Activated CD8-positive, alpha-beta T cell treated with anti-CD3 and anti-CD28 coated beads for 36 hours (primary cell): Measurements from ENCODE around the gene LPXN. TPM values are rescaled to one million over a fixed set of nuclear protein-coding genes. Genes with fewer than 3 reads are reported as not detected.
A peak's percentile ranks its signal among the peaks of the same experiment; 100 is the strongest.

Source experiments
- ATAC-seq: fragments of 200-7000 bp; cut with Tn5 transposase; one replicate; pipeline ENCODE4 v1.10.0; 2021; ENCODE audit warnings: mild to moderate bottlenecking, moderate library complexity
- CTCF ChIA-PET: fragments of 350-600 bp; sonication (Branson Sonifier 250); formaldehyde crosslinking; loops from one replicate; lab custom pipeline; 2021; ENCODE audit warnings: antibody characterized with exemption; lab: Charles Lee
- POLR2A ChIA-PET: fragments of 350-600 bp; sonication (Branson Sonifier 250); formaldehyde crosslinking; loops from one replicate; lab custom pipeline; 2021; ENCODE audit warnings: antibody characterized with exemption; lab: Charles Lee
- DNase-seq: peaks from one replicate; pipeline ENCODE4 v3.0.0-alpha.2; 2020
- H3K27ac Mint-ChIP-seq: one replicate; pipeline ENCODE4 v1.8.0; 2021; ENCODE audit warnings: mild to moderate bottlenecking, mixed read lengths
- H3K27me3 Mint-ChIP-seq: one replicate; pipeline ENCODE4 v1.8.0; 2021; ENCODE audit warnings: mixed read lengths
- H3K36me3 Mint-ChIP-seq: one replicate; pipeline ENCODE4 v1.8.0; 2021; ENCODE audit warnings: low read depth, mixed read lengths
- H3K4me1 Mint-ChIP-seq: one replicate; pipeline ENCODE4 v1.8.0; 2021; ENCODE audit warnings: low read depth, mixed read lengths
- H3K4me3 Mint-ChIP-seq: one replicate; pipeline ENCODE4 v1.8.0; 2021; ENCODE audit warnings: mild to moderate bottlenecking, moderate library complexity, mixed read lengths
- H3K9me3 Mint-ChIP-seq: one replicate; pipeline ENCODE4 v1.8.0; 2021; ENCODE audit warnings: mixed read lengths
- CTCF ChIP-seq: fragments of 200-600 bp; IDR thresholded peaks from one replicate; pipeline ENCODE4 v1.8.0; 2022; ENCODE audit warnings: antibody characterized with exemption, mild to moderate bottlenecking
- intact Hi-C: fragments of 100-400 bp; cut with micrococcal nuclease; formaldehyde crosslinking; loops from one replicate; pipeline ENCODE4 v1.10.0; 2022
- total RNA-seq, 2 experiments: library from RNA; stranded (reverse); gene quantifications; one replicate each; pipeline ENCODE4 v1.2.3, GENCODE V29; 2021

Gene LPXN
- total RNA-seq, 2 experiments from 2014 or later = 139 TPM

GRCh38 chr11:58617976-58618557 is 42.4 kb upstream of the LPXN start:
- peak; percentile 15 for DNase-seq
- Mint-ChIP-seq H3K4me1 (peaks cover 32% of the 10 kb centered on the region), H3K4me3 (no peak overlapping the region), H3K36me3 (peaks cover 71% of the 10 kb centered on the region), H3K27ac (peak overlapping the region; percentile 27), H3K27me3 (no peaks in the 10 kb centered on the region), H3K9me3 (no peaks in the 10 kb centered on the region)
- ChIA-PET POLR2A (interaction anchor here (1.1 to 1.3 kb wide), 2 partner anchors 10 to 44 kb away, joined by 3 read pairs; no protein-coding TSS in a partner anchor), CTCF (interaction anchor here (0.6 to 2.7 kb wide), 11 partner anchors 10 to 99 kb away, joined by 3 to 13 read pairs (median 3); no protein-coding TSS in a partner anchor)
- peak; percentile 67 for ATAC-seq
- TF ChIP-seq CTCF = peak; percentile 17
- intact Hi-C loops = no loop called here

- H3K27ac Mint-ChIP-seq = no peak overlapping the region
- DNase-seq (no peak), ATAC-seq (no peak)
- intact Hi-C loops = no loop called here
- H3K4me1 Mint-ChIP-seq = peaks cover 32% of the 10 kb centered on the region
- H3K27me3 Mint-ChIP-seq = no peaks in the 10 kb centered on the region
- no peak overlapping the region for H3K4me3 Mint-ChIP-seq
- peaks cover 71% of the 10 kb centered on the region for H3K36me3 Mint-ChIP-seq
- H3K9me3 Mint-ChIP-seq = no peaks in the 10 kb centered on the region
- ChIA-PET POLR2A (interaction anchor here (1.3 kb wide), 1 partner anchor 11 kb away, joined by 3 read pairs; no protein-coding TSS in a partner anchor), CTCF (no interaction called here)
- no peak for TF ChIP-seq CTCF
Observed at GRCh38 chr11:58616594-58616993, 40.9 kb upstream of the LPXN start.

- intact Hi-C loops = no loop called here
- TF ChIP-seq CTCF = no peak
- Mint-ChIP-seq H3K9me3 (no peaks in the 10 kb centered on the region), H3K4me1 (peaks cover 33% of the 10 kb centered on the region), H3K27me3 (no peaks in the 10 kb centered on the region), H3K27ac (no peak overlapping the region), H3K4me3 (no peak overlapping the region), H3K36me3 (peaks cover 74% of the 10 kb centered on the region)
- ATAC-seq (no peak), DNase-seq (no peak)
- ChIA-PET CTCF (no interaction called here), POLR2A (no interaction called here)
Observed at GRCh38 chr11:58615559-58615958, 39.9 kb upstream of the LPXN start.

- ChIA-PET POLR2A (no interaction called here), CTCF (interaction anchor here (1.4 to 4.2 kb wide), 2 partner anchors 16 to 45 kb away, joined by 4 to 17 read pairs; no protein-coding TSS in a partner anchor)
- intact Hi-C loops = no loop called here
- no peak overlapping the region for H3K27ac Mint-ChIP-seq
- H3K4me3 Mint-ChIP-seq = no peak overlapping the region
- peaks cover 30% of the 10 kb centered on the region for H3K4me1 Mint-ChIP-seq
- TF ChIP-seq CTCF = no peak
- H3K9me3 Mint-ChIP-seq = no peaks in the 10 kb centered on the region
- ATAC-seq (peak; percentile 37), DNase-seq (no peak)
- H3K36me3 Mint-ChIP-seq = peaks cover 68% of the 10 kb centered on the region
- no peaks in the 10 kb centered on the region for H3K27me3 Mint-ChIP-seq
Observed at GRCh38 chr11:58613228-58613627, 37.6 kb upstream of the LPXN start.

- Mint-ChIP-seq H3K27ac (no peak overlapping the region), H3K9me3 (no peaks in the 10 kb centered on the region), H3K4me1 (peaks cover 54% of the 10 kb centered on the region), H3K36me3 (peaks cover 56% of the 10 kb centered on the region), H3K27me3 (no peaks in the 10 kb centered on the region), H3K4me3 (no peak overlapping the region)
- DNase-seq = no peak
- TF ChIP-seq CTCF = no peak
- intact Hi-C loops = no loop called here
- no peak for ATAC-seq
- CTCF ChIA-PET = interaction anchor here (0.8 to 4.2 kb wide), 5 partner anchors 12 to 549 kb away, joined by 3 to 17 read pairs (median 4); no protein-coding TSS in a partner anchor
- POLR2A ChIA-PET = no interaction called here
Observed at GRCh38 chr11:58609723-58610122, 34.1 kb upstream of the LPXN start.
